B cell (primary cell): Measurements from ENCODE around the gene OR13G1. TPM values are rescaled to one million over a fixed set of nuclear protein-coding genes. Genes with fewer than 3 reads are reported as not detected.

Source experiments
- ATAC-seq: fragments of 200-7000 bp; cut with Tn5 transposase; one replicate; pipeline ENCODE4 v1.10.0; 2021; ENCODE audit warnings: low read depth, mild to moderate bottlenecking, moderate number of reproducible peaks, moderate library complexity
- CTCF ChIA-PET: fragments of 350-600 bp; sonication (Branson Sonifier 250); formaldehyde crosslinking; loops from one replicate; lab custom pipeline; 2021; ENCODE audit warnings: antibody characterized with exemption, inconsistent platforms; lab: Charles Lee
- POLR2A ChIA-PET: fragments of 350-600 bp; sonication (Branson Sonifier 250); formaldehyde crosslinking; loops from one replicate; lab custom pipeline; 2021; ENCODE audit warnings: antibody characterized with exemption; lab: Charles Lee
- DNase-seq: peaks from one replicate; pipeline ENCODE4 v3.0.0; 2013
- H2AFZ ChIP-seq: 2 replicates; pipeline ENCODE4 v1.6.1; 2012; ENCODE audit warnings: mild to moderate bottlenecking, low read depth, low read length; ENCODE audit not compliant: insufficient read depth, poor library complexity, severe bottlenecking
- H3K27ac ChIP-seq, 2 donors: 1 replicate in 1 of 2; 2 replicates in 1 of 2; pipeline ENCODE4 v1.5.1; 2012 to 2013; ENCODE audit warnings: low read length in 2 of 2, mild to moderate bottlenecking in 2 of 2, moderate library complexity in 1 of 2
- H3K27me3 ChIP-seq, 4 experiments: fragments of 200-600 bp in 1 of 4; sonication (generic) in 1 of 4; replicated peaks in 1 of 4; 1 replicate in 2 of 4; 2 replicates in 2 of 4; pipeline versions ENCODE4 v1.6.1 to v1.7.0; 2013 to 2016; ENCODE audit warnings: low read length in 3 of 4, mild to moderate bottlenecking in 2 of 4, mixed read lengths in 1 of 4, moderate library complexity in 1 of 4; ENCODE audit not compliant: insufficient read depth in 4 of 4, control insufficient read depth in 3 of 4; ENCODE audit errors: control extremely low read depth in 1 of 4
- H3K36me3 ChIP-seq, 2 experiments: replicated peaks in 1 of 2; 1 replicate in 1 of 2; 2 replicates in 1 of 2; pipeline versions ENCODE4 v1.6.1 to v1.7.1; 2013; ENCODE audit warnings: low read length in 1 of 2; ENCODE audit not compliant: insufficient read depth in 2 of 2, control insufficient read depth in 1 of 2; ENCODE audit errors: control extremely low read depth in 1 of 2, extremely low read depth in 1 of 2
- H3K4me1 ChIP-seq, 2 donors: fragments of 200-600 bp in 1 of 2; sonication (generic) in 1 of 2; 1 replicate in 1 of 2; 2 replicates in 1 of 2; pipeline versions ENCODE4 v1.5.1 to v1.6.1; 2013 to 2017; ENCODE audit warnings: low read length in 2 of 2; ENCODE audit not compliant: control insufficient read depth in 2 of 2, insufficient read depth in 2 of 2
- H3K4me2 ChIP-seq: replicated peaks from 2 replicates; pipeline ENCODE3; 2012; ENCODE audit warnings: mild to moderate bottlenecking, low read depth, low read length; ENCODE audit not compliant: poor library complexity, severe bottlenecking
- H3K4me3 ChIP-seq, 5 experiments: fragments of 200-600 bp in 1 of 5; sonication (generic) in 1 of 5; 1 replicate in 3 of 5; 2 replicates in 2 of 5; pipeline versions ENCODE4 v1.5.1 to v1.7.0; 2011 to 2016; ENCODE audit warnings: low read length in 4 of 5, mild to moderate bottlenecking in 4 of 5, low read depth in 2 of 5, control low read depth in 1 of 5, moderate library complexity in 1 of 5; ENCODE audit not compliant: insufficient read depth in 1 of 5; ENCODE audit errors: control extremely low read depth in 1 of 5, extremely low read depth in 1 of 5
- H3K79me2 ChIP-seq: fragments of 200-600 bp; sonication (generic); one replicate; pipeline ENCODE4 v1.6.0; 2016; ENCODE audit warnings: low read length; ENCODE audit not compliant: control insufficient read depth, insufficient read depth
- H3K9ac ChIP-seq: fragments of 200-600 bp; sonication (generic); 2 replicates; pipeline ENCODE4 v1.6.1; 2017; ENCODE audit warnings: mild to moderate bottlenecking, low read length, moderate library complexity
- H3K9me3 ChIP-seq, 3 donors: one replicate each; pipeline versions ENCODE4 v1.6.1 to v1.7.1; 2013; ENCODE audit warnings: low read length in 2 of 3; ENCODE audit not compliant: control insufficient read depth in 2 of 3, insufficient read depth in 1 of 3; ENCODE audit errors: control extremely low read depth in 1 of 3
- H4K20me1 ChIP-seq: 2 replicates; pipeline ENCODE4 v1.6.0; 2012; ENCODE audit warnings: mild to moderate bottlenecking, low read length; ENCODE audit not compliant: insufficient read depth, control insufficient read depth, poor library complexity, severe bottlenecking
- H3K27ac Mint-ChIP-seq: one replicate; pipeline ENCODE4 v1.8.0; 2021; ENCODE audit warnings: mixed read lengths
- H3K27me3 Mint-ChIP-seq: one replicate; pipeline ENCODE4 v1.8.0; 2021; ENCODE audit warnings: mixed read lengths
- H3K4me1 Mint-ChIP-seq: one replicate; pipeline ENCODE4 v1.8.0; 2021; ENCODE audit warnings: mixed read lengths
- H3K4me3 Mint-ChIP-seq: one replicate; pipeline ENCODE4 v1.8.0; 2021; ENCODE audit warnings: mixed read lengths
- H3K9me3 Mint-ChIP-seq: one replicate; pipeline ENCODE4 v1.8.0; 2022; ENCODE audit warnings: mixed read lengths; ENCODE audit not compliant: insufficient read depth
- CTCF ChIP-seq: fragments of 200-600 bp; IDR thresholded peaks from one replicate; pipeline ENCODE4 v1.8.0; 2022; ENCODE audit warnings: antibody characterized with exemption, mild to moderate bottlenecking
- EZH2 ChIP-seq: IDR thresholded peaks from 2 replicates; pipeline ENCODE4 v1.6.1; 2012; ENCODE audit warnings: borderline replicate concordance, low read depth, mild to moderate bottlenecking, moderate library complexity, low read length; ENCODE audit not compliant: insufficient read depth, poor library complexity, severe bottlenecking
- WGBS: methylation state at CpG from one replicate; pipeline ENCODE4 v1.1.5; 2013; ENCODE audit warnings: missing lambda C conversion rate; ENCODE audit not compliant: insufficient coverage; 5-methylcytosine and 5-hydroxymethylcytosine counted together
- intact Hi-C: fragments of 100-400 bp; cut with micrococcal nuclease; formaldehyde crosslinking; loops from one replicate; pipeline ENCODE4 v1.10.0; 2022
- polyA plus RNA-seq: library from polyadenylated mRNA; depleted of rRNA; stranded (reverse); fragments of >200 nt; gene quantifications from 2 replicates; pipeline ENCODE4 v1.2.3, GENCODE V29; 2012
- total RNA-seq, 2 donors: library from RNA; stranded (reverse); fragments of 120-200 nt in 1 of 2; gene quantifications; 1 replicate in 1 of 2; 2 replicates in 1 of 2; pipeline versions ENCODE4 v1.2.3 to v1.2.4, GENCODE V29; 2013 to 2022

The OR13G1 gene
- total and polyA plus RNA-seq, 2 donors (not counting 1 experiment from before 2014, with no cell fraction given) = not detected

DNA sequence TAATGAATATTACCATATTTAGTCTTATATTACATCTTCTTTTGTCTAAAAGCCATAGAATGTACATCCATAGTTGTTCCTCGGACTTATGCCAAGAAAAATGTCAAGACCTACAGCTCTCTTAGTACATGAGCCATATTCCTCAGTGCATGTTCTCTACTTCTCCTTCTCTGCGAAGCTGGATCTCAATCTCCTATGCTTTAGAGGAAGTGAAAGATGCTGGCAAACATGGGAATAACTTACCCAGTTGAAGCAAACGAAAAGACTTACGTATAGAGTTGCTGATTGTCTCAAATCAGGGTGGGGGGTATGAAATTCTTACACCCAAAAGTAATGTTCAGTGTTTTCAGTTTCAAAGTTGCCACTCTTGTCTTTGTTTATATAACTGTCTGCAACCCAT, 32.7 kb downstream of the OR13G1 start:
- Histone ChIP-seq H3K27ac (no peak overlapping the region), H3K36me3 (no peaks in the 10 kb centered on the region), H3K4me3 (no peak overlapping the region), H3K27me3 (no peaks in the 10 kb centered on the region), H3K4me1 (no peaks in the 10 kb centered on the region), H4K20me1 (no peaks in the 10 kb centered on the region), H2AFZ (no peak overlapping the region), H3K9ac (no peak overlapping the region), H3K79me2 (no peaks in the 10 kb centered on the region), H3K4me2 (no peak overlapping the region), H3K9me3 (no peaks in the 10 kb centered on the region)
- CTCF ChIA-PET = no interaction called here
- TF ChIP-seq CTCF (no peak), EZH2 (no peak)
- intact Hi-C loops = no loop called here
- no peak overlapping the region for H3K4me3 Mint-ChIP-seq
- H3K4me1 Mint-ChIP-seq = no peaks in the 10 kb centered on the region
- ATAC-seq = no peak
- no peak overlapping the region for H3K27ac Mint-ChIP-seq
- no CpG with 5 or more reads among the region's 4 CpGs for WGBS
- DNase-seq = no peak
- no peaks in the 10 kb centered on the region for H3K9me3 Mint-ChIP-seq
- POLR2A ChIA-PET = no interaction called here
- H3K27me3 Mint-ChIP-seq = no peaks in the 10 kb centered on the region

DNA sequence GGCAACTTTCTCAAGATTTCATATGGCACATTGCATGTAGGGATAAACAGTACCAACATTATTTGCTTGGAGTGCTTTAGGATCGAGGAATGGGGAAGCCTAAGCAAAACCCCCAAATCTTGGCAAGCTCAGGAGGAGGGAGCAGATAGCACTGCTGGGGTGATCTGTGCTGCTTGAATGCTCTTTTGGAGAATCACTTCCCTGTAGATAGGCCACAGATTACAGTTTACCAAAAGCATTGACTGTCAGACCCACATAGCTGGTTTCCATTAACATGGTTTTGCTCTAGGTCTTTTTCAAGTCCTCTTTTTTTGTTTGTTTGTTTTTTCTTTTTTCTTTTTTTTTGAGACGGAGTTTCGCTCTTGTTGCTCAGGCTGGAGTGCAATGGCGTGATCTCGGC, 36.8 kb downstream of the OR13G1 start:
- H3K9me3 ChIP-seq = peaks cover 0 to 5% (median 0%) of the 10 kb centered on the region in 3 donors
- no peaks in the 10 kb centered on the region for H3K79me2 ChIP-seq
- Mint-ChIP-seq H3K4me3 (no peak overlapping the region), H3K9me3 (peaks cover 2% of the 10 kb centered on the region), H3K27ac (no peak overlapping the region), H3K4me1 (peaks cover 2% of the 10 kb centered on the region), H3K27me3 (peaks cover 21% of the 10 kb centered on the region)
- CTCF ChIA-PET = no interaction called here
- no peak overlapping the region for H3K4me2 ChIP-seq
- no peaks in the 10 kb centered on the region for H4K20me1 ChIP-seq
- intact Hi-C loops = no loop called here
- no peak for DNase-seq
- ATAC-seq = no peak
- POLR2A ChIA-PET = no interaction called here
- no peak overlapping the region for H3K9ac ChIP-seq
- no peaks in the 10 kb centered on the region for H3K4me1 ChIP-seq
- no CpG with 5 or more reads among the region's 5 CpGs for WGBS
- peaks cover 0 to 16% (median 0%) of the 10 kb centered on the region in 4 experiments for H3K27me3 ChIP-seq
- H2AFZ ChIP-seq = no peak overlapping the region
- H3K27ac ChIP-seq = no peak overlapping the region
- no peak for TF ChIP-seq CTCF
- no peak for TF ChIP-seq EZH2
- no peak overlapping the region for H3K4me3 ChIP-seq
- no peaks in the 10 kb centered on the region for H3K36me3 ChIP-seq
